ENCODE data around the gene GPR15LG. TPM values are rescaled to one million over a fixed set of nuclear protein-coding genes. Genes with fewer than 3 reads are reported as not detected.

The GPR15LG gene
- total and polyA plus RNA-seq, 2 experiments from 2014 or later: not detected

DNA sequence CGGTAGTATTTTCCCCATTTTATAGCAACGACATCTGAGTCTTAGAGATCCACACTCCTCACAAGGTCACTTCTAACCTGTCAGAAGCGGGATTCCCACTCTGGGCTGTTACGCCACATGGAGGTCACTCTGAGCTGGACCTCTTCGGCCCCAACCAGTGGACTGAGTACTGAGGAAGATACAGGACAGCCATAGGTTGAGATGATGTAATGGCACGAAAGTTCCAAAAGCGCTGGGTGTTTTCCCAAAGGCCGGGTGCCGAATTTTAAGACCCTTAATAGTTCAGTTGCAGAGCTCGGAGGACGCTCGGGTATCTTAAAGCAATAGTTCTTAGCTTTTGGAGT is 33.6 kb upstream of the GPR15LG start (continued):
- TF ChIP-seq ZNF114 (CRISPR knock-in tag; IDR thresholded peaks at IDR 0.05): no peak

DNA sequence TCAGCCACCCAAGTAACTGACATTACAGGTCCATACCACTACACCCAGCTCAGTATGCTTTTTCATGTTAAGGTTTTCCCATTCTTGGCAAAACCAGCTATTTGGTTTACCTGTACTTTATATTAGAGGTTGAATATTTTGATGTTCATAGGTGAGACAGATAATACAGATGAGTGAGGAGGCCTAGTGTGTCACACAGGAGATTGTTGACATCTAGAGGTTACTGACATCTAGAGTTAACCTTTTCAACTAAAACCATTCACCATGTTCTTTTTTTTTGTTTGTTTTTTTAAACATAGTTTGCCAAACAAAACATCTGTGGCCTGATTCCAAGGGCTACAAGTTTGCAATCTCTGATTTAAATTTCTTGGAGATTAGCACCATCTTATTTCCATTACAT is 26.3 kb upstream of the GPR15LG start:
- Mint-ChIP-seq H3K27me3 (ENCODE audit: insufficient read depth, low read depth, poor library complexity) (no peaks in the 10 kb centered on the region), H3K27ac (no peak overlapping the region), H3K36me3 (ENCODE audit: low read depth) (peaks cover 72% of the 10 kb centered on the region), H3K4me3 (no peak overlapping the region), H3K9me3 (no peaks in the 10 kb centered on the region), H3K4me1 (no peaks in the 10 kb centered on the region)
- no peak for TF ChIP-seq EZH2 (IDR thresholded peaks at IDR 0.05; ENCODE audit: low read depth, unreplicated experiment)
- no peak for TF ChIP-seq JUNB (IDR thresholded peaks at IDR 0.05; ENCODE audit: unreplicated experiment)
- no peak for TF ChIP-seq NANOG (IDR thresholded peaks at IDR 0.05; ENCODE audit: borderline replicate concordance)
- no peak for TF ChIP-seq ZNF114 (CRISPR knock-in tag; IDR thresholded peaks at IDR 0.05)
- TF ChIP-seq, protein P1, sequence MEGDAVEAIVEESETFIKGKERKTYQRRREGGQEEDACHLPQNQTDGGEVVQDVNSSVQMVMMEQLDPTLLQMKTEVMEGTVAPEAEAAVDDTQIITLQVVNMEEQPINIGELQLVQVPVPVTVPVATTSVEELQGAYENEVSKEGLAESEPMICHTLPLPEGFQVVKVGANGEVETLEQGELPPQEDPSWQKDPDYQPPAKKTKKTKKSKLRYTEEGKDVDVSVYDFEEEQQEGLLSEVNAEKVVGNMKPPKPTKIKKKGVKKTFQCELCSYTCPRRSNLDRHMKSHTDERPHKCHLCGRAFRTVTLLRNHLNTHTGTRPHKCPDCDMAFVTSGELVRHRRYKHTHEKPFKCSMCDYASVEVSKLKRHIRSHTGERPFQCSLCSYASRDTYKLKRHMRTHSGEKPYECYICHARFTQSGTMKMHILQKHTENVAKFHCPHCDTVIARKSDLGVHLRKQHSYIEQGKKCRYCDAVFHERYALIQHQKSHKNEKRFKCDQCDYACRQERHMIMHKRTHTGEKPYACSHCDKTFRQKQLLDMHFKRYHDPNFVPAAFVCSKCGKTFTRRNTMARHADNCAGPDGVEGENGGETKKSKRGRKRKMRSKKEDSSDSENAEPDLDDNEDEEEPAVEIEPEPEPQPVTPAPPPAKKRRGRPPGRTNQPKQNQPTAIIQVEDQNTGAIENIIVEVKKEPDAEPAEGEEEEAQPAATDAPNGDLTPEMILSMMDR (conservative IDR thresholded peaks at IDR 0.05; ENCODE audit: low read depth in 2 of 2): no peak
- TF ChIP-seq, protein P2, sequence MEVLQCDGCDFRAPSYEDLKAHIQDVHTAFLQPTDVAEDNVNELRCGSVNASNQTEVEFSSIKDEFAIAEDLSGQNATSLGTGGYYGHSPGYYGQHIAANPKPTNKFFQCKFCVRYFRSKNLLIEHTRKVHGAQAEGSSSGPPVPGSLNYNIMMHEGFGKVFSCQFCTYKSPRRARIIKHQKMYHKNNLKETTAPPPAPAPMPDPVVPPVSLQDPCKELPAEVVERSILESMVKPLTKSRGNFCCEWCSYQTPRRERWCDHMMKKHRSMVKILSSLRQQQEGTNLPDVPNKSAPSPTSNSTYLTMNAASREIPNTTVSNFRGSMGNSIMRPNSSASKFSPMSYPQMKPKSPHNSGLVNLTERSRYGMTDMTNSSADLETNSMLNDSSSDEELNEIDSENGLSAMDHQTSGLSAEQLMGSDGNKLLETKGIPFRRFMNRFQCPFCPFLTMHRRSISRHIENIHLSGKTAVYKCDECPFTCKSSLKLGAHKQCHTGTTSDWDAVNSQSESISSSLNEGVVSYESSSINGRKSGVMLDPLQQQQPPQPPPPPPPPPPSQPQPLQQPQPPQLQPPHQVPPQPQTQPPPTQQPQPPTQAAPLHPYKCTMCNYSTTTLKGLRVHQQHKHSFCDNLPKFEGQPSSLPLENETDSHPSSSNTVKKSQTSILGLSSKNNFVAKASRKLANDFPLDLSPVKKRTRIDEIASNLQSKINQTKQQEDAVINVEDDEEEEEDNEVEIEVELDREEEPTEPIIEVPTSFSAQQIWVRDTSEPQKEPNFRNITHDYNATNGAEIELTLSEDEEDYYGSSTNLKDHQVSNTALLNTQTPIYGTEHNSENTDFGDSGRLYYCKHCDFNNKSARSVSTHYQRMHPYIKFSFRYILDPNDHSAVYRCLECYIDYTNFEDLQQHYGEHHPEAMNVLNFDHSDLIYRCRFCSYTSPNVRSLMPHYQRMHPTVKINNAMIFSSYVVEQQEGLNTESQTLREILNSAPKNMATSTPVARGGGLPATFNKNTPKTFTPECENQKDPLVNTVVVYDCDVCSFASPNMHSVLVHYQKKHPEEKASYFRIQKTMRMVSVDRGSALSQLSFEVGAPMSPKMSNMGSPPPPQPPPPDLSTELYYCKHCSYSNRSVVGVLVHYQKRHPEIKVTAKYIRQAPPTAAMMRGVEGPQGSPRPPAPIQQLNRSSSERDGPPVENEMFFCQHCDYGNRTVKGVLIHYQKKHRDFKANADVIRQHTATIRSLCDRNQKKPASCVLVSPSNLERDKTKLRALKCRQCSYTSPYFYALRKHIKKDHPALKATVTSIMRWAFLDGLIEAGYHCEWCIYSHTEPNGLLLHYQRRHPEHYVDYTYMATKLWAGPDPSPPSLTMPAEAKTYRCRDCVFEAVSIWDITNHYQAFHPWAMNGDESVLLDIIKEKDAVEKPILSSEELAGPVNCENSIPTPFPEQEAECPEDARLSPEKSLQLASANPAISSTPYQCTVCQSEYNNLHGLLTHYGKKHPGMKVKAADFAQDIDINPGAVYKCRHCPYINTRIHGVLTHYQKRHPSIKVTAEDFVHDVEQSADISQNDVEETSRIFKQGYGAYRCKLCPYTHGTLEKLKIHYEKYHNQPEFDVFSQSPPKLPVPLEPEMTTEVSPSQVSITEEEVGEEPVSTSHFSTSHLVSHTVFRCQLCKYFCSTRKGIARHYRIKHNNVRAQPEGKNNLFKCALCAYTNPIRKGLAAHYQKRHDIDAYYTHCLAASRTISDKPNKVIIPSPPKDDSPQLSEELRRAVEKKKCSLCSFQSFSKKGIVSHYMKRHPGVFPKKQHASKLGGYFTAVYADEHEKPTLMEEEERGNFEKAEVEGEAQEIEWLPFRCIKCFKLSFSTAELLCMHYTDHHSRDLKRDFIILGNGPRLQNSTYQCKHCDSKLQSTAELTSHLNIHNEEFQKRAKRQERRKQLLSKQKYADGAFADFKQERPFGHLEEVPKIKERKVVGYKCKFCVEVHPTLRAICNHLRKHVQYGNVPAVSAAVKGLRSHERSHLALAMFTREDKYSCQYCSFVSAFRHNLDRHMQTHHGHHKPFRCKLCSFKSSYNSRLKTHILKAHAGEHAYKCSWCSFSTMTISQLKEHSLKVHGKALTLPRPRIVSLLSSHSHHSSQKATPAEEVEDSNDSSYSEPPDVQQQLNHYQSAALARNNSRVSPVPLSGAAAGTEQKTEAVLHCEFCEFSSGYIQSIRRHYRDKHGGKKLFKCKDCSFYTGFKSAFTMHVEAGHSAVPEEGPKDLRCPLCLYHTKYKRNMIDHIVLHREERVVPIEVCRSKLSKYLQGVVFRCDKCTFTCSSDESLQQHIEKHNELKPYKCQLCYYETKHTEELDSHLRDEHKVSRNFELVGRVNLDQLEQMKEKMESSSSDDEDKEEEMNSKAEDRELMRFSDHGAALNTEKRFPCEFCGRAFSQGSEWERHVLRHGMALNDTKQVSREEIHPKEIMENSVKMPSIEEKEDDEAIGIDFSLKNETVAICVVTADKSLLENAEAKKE (CRISPR knock-in tag; IDR thresholded peaks at IDR 0.05): no peak
- no peak for TF ChIP-seq CREB1 (CRISPR knock-in tag; IDR thresholded peaks at IDR 0.05; ENCODE audit: low read depth)
- TF ChIP-seq, protein P3, sequence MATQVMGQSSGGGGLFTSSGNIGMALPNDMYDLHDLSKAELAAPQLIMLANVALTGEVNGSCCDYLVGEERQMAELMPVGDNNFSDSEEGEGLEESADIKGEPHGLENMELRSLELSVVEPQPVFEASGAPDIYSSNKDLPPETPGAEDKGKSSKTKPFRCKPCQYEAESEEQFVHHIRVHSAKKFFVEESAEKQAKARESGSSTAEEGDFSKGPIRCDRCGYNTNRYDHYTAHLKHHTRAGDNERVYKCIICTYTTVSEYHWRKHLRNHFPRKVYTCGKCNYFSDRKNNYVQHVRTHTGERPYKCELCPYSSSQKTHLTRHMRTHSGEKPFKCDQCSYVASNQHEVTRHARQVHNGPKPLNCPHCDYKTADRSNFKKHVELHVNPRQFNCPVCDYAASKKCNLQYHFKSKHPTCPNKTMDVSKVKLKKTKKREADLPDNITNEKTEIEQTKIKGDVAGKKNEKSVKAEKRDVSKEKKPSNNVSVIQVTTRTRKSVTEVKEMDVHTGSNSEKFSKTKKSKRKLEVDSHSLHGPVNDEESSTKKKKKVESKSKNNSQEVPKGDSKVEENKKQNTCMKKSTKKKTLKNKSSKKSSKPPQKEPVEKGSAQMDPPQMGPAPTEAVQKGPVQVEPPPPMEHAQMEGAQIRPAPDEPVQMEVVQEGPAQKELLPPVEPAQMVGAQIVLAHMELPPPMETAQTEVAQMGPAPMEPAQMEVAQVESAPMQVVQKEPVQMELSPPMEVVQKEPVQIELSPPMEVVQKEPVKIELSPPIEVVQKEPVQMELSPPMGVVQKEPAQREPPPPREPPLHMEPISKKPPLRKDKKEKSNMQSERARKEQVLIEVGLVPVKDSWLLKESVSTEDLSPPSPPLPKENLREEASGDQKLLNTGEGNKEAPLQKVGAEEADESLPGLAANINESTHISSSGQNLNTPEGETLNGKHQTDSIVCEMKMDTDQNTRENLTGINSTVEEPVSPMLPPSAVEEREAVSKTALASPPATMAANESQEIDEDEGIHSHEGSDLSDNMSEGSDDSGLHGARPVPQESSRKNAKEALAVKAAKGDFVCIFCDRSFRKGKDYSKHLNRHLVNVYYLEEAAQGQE (IDR thresholded peaks at IDR 0.05; ENCODE audit: unreplicated experiment): no peak
- TF ChIP-seq POLR2AphosphoS5 (IDR thresholded peaks at IDR 0.05; ENCODE audit: low read depth): no peak
- no peak for TF ChIP-seq EZH2phosphoT487 (IDR thresholded peaks at IDR 0.05; ENCODE audit: unreplicated experiment)
- no peak for ATAC-seq
- no peaks in the 10 kb centered on the region for H3K4me1 ChIP-seq (ENCODE audit: insufficient read depth)
- peaks cover 3% of the 10 kb centered on the region; the same call in 1 of the 2 replicates for H4K20me1 ChIP-seq (replicated peaks; ENCODE audit: insufficient read depth)
- no peak overlapping the region for H3K27ac ChIP-seq (ENCODE audit: low read depth)
- H3K4me2 ChIP-seq: no peak overlapping the region
- H3F3A ChIP-seq (replicated peaks; ENCODE audit: low read depth): no peaks in the 10 kb centered on the region
- H3K27me3 ChIP-seq (ENCODE audit: insufficient read depth): no peaks in the 10 kb centered on the region
- H3K9me2 ChIP-seq (ENCODE audit: insufficient read depth): no peaks in the 10 kb centered on the region
- H3K79me2 ChIP-seq (replicated peaks; ENCODE audit: insufficient read depth): no peaks in the 10 kb centered on the region
- no peak overlapping the region for H2AFZ ChIP-seq
- H3K4me3 ChIP-seq: no peak overlapping the region
- DNase-seq (ENCODE audit: low spot score): no peak
- H3K36me3 ChIP-seq (ENCODE audit: insufficient read depth): peaks cover 55% of the 10 kb centered on the region
